Type B pancreatic cell (in vitro differentiated cells): Measurements from ENCODE around the gene CSTF3. TPM values are rescaled to one million over a fixed set of nuclear protein-coding genes. Genes with fewer than 3 reads are reported as not detected.

Source experiments
- total RNA-seq: library from RNA; stranded (reverse); gene quantifications from 2 replicates; pipeline ENCODE4 v1.2.1, GENCODE V29; 2021; ENCODE audit warnings: low replicate concordance

CSTF3 gene
- total RNA-seq, 1 donor from 2014 or later, result 49.4 TPM

Other genes with a start within 250 kb of the CSTF3 start
- 3.7 and 6.6 TPM in 2 replicates for gene DEPDC7, start 145.6 kb downstream of the CSTF3 start, total RNA-seq
- gene TCP11L1, start 121.9 kb downstream of the CSTF3 start, total RNA-seq, result 15.5 and 17.0 TPM in 2 replicates
- 63.9 and 75.3 TPM in 2 replicates for gene HIPK3, start 95.9 kb upstream of the CSTF3 start, total RNA-seq
- 3.9 and 10.6 TPM in 2 replicates for gene KIAA1549L, start 214.6 kb upstream of the CSTF3 start, total RNA-seq